Body of pancreas (tissue), 4 donors: ENCODE results near the gene DNASE1L3.

Source experiments
- POLR2A ChIP-seq, 3 donors: fragments of 450-650 bp; IDR thresholded peaks; one replicate each; pipeline ENCODE4 v1.6.1; 2016; ENCODE audit warnings: antibody characterized with exemption in 3 of 3, mild to moderate bottlenecking in 2 of 3
- TF ChIP-seq, protein P1 (sequence below), 7 experiments: fragments of 450-650 bp in 4 of 7; fragments of 200-600 bp in 3 of 7; sonication (generic) in 3 of 7; IDR thresholded peaks; one replicate each; pipeline ENCODE4 v1.5.1; 2016 to 2019; ENCODE audit warnings: antibody characterized with exemption in 7 of 7

DNA sequence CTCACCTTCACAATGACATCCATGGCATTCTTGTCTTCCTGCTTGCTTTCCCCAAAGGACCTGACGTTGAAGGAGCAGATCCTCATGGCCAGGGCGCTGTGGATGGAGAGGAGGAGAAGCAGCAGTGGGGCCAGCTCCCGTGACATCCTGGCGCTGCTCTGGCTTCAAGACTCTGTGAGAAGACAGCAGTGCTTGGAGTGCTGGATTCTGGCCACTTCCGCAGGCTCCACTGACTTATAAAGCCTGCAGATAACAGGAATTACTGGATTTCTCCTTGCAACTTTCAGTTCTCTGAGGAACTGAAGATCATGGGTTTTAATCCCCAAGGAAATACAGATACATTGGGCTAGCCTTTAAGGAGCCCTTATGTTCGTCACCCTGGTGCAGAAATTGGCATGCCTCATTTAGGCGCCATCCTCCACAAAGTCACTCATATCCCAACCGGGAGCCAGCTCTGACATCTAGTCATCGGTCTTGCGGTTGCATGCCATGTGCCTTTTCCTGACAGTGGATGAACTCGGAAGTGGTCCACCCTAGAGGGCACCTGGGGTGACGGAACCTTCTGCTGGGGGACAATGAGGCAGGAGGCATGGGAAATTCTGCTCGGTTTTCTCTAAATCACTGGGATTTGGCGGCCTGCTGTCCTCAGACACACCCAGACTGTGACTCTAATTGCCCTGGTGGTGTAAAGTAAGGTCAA is at the start of gene DNASE1L3:
- TF ChIP-seq, protein P1, sequence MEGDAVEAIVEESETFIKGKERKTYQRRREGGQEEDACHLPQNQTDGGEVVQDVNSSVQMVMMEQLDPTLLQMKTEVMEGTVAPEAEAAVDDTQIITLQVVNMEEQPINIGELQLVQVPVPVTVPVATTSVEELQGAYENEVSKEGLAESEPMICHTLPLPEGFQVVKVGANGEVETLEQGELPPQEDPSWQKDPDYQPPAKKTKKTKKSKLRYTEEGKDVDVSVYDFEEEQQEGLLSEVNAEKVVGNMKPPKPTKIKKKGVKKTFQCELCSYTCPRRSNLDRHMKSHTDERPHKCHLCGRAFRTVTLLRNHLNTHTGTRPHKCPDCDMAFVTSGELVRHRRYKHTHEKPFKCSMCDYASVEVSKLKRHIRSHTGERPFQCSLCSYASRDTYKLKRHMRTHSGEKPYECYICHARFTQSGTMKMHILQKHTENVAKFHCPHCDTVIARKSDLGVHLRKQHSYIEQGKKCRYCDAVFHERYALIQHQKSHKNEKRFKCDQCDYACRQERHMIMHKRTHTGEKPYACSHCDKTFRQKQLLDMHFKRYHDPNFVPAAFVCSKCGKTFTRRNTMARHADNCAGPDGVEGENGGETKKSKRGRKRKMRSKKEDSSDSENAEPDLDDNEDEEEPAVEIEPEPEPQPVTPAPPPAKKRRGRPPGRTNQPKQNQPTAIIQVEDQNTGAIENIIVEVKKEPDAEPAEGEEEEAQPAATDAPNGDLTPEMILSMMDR (IDR thresholded peaks at IDR 0.05) = no peak
- no peak for TF ChIP-seq POLR2A (IDR thresholded peaks at IDR 0.05)
